SKM-1 (cell line): ENCODE results near the gene DLX6.

Experiments
- DNase-seq: peaks from one replicate; lab custom pipeline; 2025; ENCODE audit not compliant: unreplicated experiment; lab: John Stamatoyannopoulos, UW

Gene DLX6

DNA sequence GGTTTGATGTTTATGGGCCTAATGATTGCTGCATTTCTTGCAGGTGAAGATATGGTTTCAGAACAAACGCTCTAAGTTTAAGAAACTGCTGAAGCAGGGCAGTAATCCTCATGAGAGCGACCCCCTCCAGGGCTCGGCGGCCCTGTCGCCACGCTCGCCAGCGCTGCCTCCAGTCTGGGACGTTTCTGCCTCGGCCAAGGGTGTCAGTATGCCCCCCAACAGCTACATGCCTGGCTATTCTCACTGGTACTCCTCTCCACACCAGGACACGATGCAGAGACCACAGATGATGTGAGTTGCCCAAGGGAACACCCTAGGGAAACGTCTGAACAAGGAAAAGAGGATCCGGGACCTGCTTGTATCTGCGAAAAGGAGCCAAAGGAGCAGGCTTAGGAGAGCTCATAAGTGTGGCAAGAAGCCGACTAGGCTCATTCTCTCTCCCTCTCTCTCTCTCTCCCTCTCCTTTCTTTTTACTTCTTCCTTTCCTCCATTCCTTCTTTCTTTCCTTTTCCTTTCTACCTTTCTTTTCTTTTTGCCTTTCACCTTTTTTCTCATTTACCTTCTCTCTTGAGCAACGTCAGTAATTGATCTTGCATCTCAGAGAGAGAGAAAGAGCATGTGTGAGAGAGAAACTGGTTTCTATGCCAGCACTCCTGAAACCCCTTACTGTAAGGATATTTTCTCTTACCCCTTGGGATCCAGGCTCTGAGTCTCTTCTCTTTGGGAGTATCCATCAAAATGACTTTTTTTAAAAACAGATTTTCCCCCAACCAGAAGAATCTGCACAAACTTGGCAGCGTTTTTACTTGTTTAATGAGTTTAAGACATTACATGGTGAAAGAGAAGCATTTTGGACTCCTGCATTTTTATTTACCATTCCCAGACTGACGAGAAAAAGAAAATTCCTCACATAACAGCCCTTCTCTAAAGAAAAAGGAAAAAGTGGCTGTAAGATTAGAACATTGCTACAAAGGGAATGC is 4.7 kb downstream of the DLX6 start:
- no peak for DNase-seq

- no peak for DNase-seq
Observed at GRCh38 chr7:97011104-97011503, 5.8 kb downstream of the DLX6 start.

GRCh38 chr7:97011536-97012364 is 6.4 kb downstream of the DLX6 start:
- no peak for DNase-seq

- DNase-seq = no peak
Observed at GRCh38 chr7:97012365-97013133, 7.2 kb downstream of the DLX6 start.

- no peak for DNase-seq
Observed at GRCh38 chr7:97013134-97013844, 7.9 kb downstream of the DLX6 start.

DNA sequence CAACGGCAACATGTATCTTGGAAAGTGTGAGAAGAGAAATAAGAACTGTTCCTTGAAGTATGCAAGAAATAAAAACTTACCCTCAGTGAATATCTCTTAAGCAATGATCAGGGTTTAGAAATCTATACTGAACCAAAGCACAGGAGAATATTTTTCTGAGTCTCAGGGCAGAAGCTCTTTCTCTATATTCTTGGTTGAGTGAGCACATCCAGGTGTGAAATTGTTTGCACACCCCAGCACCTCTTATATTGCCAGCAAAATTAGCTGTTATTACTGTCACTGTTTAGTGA is 8.4 kb downstream of the DLX6 start:
- no peak for DNase-seq

DNA sequence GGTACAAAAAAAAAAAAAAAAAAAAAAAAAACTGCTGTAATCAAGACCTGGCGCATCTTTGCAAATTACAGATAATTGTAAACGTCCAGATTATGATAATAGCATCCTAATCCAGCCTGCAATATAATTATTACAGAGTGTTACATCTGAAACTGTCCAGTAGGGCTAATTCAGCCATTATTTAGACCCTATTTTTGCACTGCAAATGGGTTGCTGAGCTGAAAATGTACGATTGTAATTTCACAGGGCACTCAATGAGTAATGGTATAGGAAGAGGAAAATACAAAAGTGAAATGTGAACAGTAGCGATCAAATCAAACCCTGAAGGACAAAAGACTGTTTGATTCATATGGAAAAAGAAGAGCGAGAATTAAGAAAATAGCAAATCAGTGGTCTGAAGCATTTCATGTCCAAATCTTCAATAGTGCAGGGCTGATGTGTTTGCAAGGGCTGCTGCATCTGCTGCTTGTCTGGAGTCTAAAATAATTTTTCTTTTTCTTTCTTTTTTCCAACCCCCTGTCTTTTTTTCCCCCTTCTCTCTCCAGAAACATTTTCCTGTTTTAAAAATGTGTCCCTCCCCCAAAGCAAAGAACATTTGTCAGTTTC is 8.9 kb downstream of the DLX6 start:
- DNase-seq = no peak

GRCh38 chr7:97015279-97015678 is 9.9 kb downstream of the DLX6 start:
- no peak for DNase-seq

GRCh38 chr7:97015756-97016380 is 10.5 kb downstream of the DLX6 start:
- DNase-seq = no peak

GRCh38 chr7:97016381-97017191 is 11.2 kb downstream of the DLX6 start:
- no peak for DNase-seq

GRCh38 chr7:97017192-97018125 is 12.1 kb downstream of the DLX6 start:
- no peak for DNase-seq

DNA sequence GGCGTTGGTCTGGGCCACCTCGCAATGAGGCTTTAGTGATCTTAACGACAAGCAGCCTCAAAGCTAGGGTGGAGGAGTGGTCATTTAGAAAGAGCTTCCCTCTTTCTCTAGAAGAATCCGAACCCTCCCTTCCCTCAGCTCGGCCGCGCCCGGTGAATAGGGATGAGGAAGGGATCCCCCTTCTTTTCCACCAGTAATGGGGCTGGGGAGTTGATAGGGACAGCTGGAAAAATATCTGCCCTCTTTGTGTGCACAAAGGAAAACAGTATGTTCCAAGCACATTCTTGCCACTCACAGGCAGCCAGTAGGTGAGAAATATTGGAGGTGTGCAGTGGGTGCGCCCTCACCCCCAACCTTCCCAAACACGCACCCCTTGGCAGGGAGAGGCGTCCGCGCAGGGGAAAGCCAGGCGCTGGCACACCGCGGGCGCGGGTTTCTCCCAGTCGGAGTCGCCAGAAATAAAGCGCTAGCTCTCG is 12.8 kb downstream of the DLX6 start:
- no peak for DNase-seq

GRCh38 chr7:97018791-97019531 is 13.6 kb downstream of the DLX6 start:
- DNase-seq = no peak

GRCh38 chr7:97019710-97020225 is 14.4 kb downstream of the DLX6 start:
- no peak for DNase-seq

DNA sequence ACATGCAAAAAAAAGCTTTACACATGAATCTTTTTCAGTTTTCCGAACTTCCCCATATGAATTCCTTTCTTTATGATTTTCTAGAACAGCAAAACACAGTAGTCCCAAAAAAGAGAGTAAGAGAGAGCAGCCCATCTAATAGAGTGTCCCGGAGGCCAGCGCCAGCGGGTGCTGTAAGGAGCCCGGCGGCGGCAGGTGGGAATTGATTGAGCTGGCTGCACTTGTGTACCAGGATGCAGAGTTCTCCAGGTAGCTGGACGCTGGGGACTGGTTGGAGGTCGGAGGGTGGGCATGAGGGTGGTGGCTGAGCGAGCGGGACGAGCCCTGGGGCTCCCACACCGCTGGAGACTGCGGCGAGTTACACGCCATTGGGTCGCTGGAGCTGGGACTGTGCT is 15.2 kb downstream of the DLX6 start:
- no peak for DNase-seq

DNA sequence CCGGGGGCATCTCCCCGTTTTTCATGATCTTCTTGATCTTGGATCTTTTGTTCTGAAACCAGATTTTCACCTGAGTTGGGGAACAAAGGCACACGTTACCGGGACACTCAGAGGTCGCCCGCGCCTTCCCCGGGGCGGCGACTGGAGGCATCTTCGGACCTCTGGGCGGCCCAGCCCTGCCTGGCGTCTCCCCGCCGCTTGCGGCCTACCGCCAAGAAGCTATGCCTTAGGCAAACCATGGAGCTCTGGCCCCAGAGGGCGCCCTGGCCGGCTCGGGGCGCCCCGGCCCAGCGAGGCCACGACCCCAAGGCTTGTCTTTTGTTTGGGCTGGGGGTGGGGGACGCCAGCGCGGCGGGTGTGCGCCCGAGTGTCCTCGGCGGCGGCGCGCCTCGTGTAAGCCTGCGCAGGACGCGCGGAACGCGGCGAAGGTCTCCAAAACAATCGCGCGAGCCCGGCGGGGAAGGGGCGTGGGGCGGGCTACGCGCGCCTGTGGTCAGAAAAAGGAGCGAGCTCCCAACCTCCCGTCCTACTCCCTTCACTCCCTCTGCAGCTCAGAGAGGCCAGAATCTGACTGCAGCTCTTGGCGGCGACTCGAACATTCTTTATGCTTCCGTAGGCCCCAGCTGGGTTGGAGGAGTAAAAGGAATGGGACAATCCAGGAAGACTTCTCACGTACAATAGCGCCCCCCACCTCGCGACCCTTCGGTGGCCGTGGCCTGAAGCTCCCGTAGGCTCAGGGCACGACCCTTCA is 15.8 kb downstream of the DLX6 start:
- DNase-seq = no peak
